ENCODE results near the gene STAG2. TPM values are rescaled to one million over a fixed set of nuclear protein-coding genes. Genes with fewer than 3 reads are reported as not detected.
"Not testable (repeated sequence)": the region's sequence is repeated elsewhere in the genome, so short reads cannot be mapped to it uniquely, and the experiment has no call there.

STAG2 gene
- total and polyA plus RNA-seq, 7 donors = 21.6 to 117 (median 60.1) TPM

GRCh38 chrX:123923211-123923610, 38.3 kb upstream of the STAG2 start:
- Histone ChIP-seq H3K4me3 (no peak overlapping the region), H3K9me3 (no peaks in the 10 kb centered on the region), H3K27me3 (no peaks in the 10 kb centered on the region), H3K27ac (no peak overlapping the region), H3K36me3 (no peaks in the 10 kb centered on the region), H3K4me1 (no peaks in the 10 kb centered on the region)
- no peak for DNase-seq
- TF ChIP-seq POLR2A (IDR thresholded peaks at IDR 0.05) (no peak), CTCF (IDR thresholded peaks at IDR 0.05) (no peak), EP300 (IDR thresholded peaks at IDR 0.05) (no peak), POLR2AphosphoS5 (IDR thresholded peaks at IDR 0.05) (no peak)
- 94% methylated on average over 2 of the region's 2 CpGs for WGBS, 2 donors
- intact Hi-C loops (cut with DNase I) = no loop called here

DNA sequence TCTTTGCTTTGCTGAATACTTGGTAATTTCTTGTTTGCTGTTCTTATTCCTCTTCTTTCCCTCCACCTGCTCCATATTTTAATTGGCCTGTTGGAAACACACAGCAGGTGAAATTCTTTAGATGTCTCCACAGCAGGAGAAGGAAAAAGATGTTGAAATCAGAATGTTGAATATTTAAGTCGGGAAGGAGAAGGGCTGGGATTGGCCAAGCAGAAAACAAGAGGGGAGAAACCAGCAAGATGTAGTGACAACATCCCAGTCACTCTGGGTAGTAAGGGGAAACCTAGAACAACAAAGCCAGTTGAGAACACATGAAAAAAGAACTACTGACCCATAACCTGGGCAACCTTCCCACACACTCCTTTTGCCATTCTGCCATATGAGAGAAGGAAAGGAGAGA, 37.3 kb upstream of the STAG2 start:
- no peaks in the 10 kb centered on the region for H3K9me3 ChIP-seq
- no peaks in the 10 kb centered on the region for H3K36me3 ChIP-seq
- DNase-seq = no peak
- no peak overlapping the region for H3K4me3 ChIP-seq
- intact Hi-C loops (cut with DNase I) = no loop called here
- H3K27ac ChIP-seq = no peak overlapping the region
- no peaks in the 10 kb centered on the region for H3K4me1 ChIP-seq
- WGBS, 2 donors = 71 to 79% methylated on average over 1 of the region's 1 CpG
- TF ChIP-seq POLR2AphosphoS5 (IDR thresholded peaks at IDR 0.05) (no peak), EP300 (IDR thresholded peaks at IDR 0.05) (no peak), CTCF (IDR thresholded peaks at IDR 0.05) (no peak), POLR2A (IDR thresholded peaks at IDR 0.05) (no peak)
- H3K27me3 ChIP-seq = no peaks in the 10 kb centered on the region

DNA sequence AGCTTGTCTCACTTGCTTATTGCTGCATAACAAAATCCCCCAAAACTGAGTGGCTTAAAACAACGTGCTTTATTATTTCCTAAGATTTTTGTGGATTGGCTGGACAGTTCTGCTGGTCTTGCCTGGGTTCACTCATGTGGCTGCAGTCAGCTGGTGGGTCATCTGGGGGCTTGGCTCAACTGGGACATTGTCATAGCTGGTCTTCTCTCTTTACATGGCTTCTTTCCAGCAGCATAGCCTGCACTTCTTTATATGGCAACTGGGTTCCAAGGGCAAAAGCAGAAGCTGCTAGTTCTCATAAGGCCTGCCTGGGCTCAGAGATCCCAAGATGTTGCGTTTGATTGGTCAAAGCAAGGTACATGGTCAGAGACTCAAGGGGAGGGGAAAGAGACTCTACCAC, 33.7 kb upstream of the STAG2 start:
- Histone ChIP-seq H3K4me3 (no peak overlapping the region), H3K4me1 (no peaks in the 10 kb centered on the region), H3K36me3 (no peaks in the 10 kb centered on the region), H3K9me3 (no peaks in the 10 kb centered on the region), H3K27me3 (no peaks in the 10 kb centered on the region), H3K27ac (no peak overlapping the region)
- WGBS, 2 donors = 82 to 90% methylated on average over 2 of the region's 2 CpGs
- no peak for TF ChIP-seq EP300 (IDR thresholded peaks at IDR 0.05)
- TF ChIP-seq POLR2A (IDR thresholded peaks at IDR 0.05) = no peak
- TF ChIP-seq POLR2AphosphoS5 (IDR thresholded peaks at IDR 0.05) = no peak
- TF ChIP-seq CTCF (IDR thresholded peaks at IDR 0.05) = no peak
- intact Hi-C loops (cut with DNase I) = no loop called here
- no peak for DNase-seq

DNA sequence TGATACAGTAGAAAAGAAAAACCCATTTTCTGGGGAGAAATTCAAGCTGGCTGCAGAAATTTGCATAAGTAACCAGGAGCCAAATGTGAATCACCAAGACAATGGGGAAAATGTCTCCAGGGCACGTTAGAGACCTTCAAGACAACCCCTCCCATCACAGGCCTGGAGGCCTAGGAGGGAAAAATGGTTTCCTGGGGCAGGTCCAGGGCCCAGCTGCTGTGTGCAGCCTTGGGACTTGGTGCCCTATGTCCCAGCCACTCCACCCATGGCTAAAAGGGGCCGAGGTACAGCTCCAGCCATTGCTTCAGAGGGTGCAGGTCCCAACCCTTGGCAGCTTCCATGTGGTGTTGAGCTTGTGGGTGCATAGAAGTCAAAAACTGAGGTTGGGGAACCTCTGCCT, 29.5 kb upstream of the STAG2 start:
- H3K4me1 ChIP-seq; H3K9me3 ChIP-seq; H3K4me3 ChIP-seq; H3K27me3 ChIP-seq; DNase-seq; intact Hi-C loops (cut with DNase I); H3K27ac ChIP-seq; H3K36me3 ChIP-seq: not testable (repeated sequence)
- 82 to 87% methylated on average over 2 of the region's 2 CpGs for WGBS, 2 donors

DNA sequence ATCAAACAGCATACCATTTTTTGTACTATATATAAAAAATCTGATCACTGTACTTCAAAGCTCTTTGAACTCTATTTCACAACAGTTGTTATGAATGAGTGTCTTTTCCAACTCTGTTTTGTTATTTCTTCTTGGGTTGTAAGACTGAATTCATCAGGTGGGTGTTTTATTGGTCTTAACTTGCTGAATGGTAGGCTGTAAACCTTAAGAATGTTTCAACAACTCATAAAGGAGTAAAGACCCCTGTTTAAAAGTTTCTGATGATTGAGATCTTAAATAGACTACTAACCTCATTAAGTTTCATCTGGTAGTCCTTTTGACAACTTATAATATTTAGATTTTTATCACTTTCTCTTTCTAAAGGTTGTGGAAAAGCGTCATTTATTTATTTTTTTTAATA, 18.4 kb upstream of the STAG2 start:
- Histone ChIP-seq H3K4me3 (no peak overlapping the region), H3K27me3 (no peaks in the 10 kb centered on the region), H3K4me1 (no peaks in the 10 kb centered on the region), H3K9me3 (no peaks in the 10 kb centered on the region), H3K36me3 (no peaks in the 10 kb centered on the region), H3K27ac (no peak overlapping the region)
- TF ChIP-seq POLR2AphosphoS5 (IDR thresholded peaks at IDR 0.05) (no peak), EP300 (IDR thresholded peaks at IDR 0.05) (no peak), CTCF (IDR thresholded peaks at IDR 0.05) (no peak), POLR2A (IDR thresholded peaks at IDR 0.05) (no peak)
- intact Hi-C loops (cut with DNase I) = no loop called here
- 36 to 74% methylated on average over 1 of the region's 1 CpG for WGBS, 2 donors
- DNase-seq = no peak

All from sigmoid colon (tissue), 7 donors.